ENCODE measurements around the gene SNX27.
"Not testable (repeated sequence)": the region's sequence is repeated elsewhere in the genome, so short reads cannot be mapped to it uniquely, and the experiment has no call there.

The SNX27 gene

GRCh38 chr1:151643085-151643484, 31.2 kb downstream of the SNX27 start:
- DNase-seq, result not testable (repeated sequence)

- no peak for DNase-seq
Measured at GRCh38 chr1:151644001-151644400, 32.2 kb downstream of the SNX27 start.

GRCh38 chr1:151653397-151653796, 41.5 kb downstream of the SNX27 start:
- DNase-seq, result no peak

- no peak for DNase-seq
Measured at GRCh38 chr1:151655371-151655770, 43.5 kb downstream of the SNX27 start.

- DNase-seq, result no peak
Measured at GRCh38 chr1:151661751-151662150, 49.9 kb downstream of the SNX27 start.

GRCh38 chr1:151668090-151668489, 56.2 kb downstream of the SNX27 start:
- no peak for DNase-seq

GRCh38 chr1:151670036-151670675, 58.3 kb downstream of the SNX27 start:
- DNase-seq, result not testable (repeated sequence)

- no peak for DNase-seq
Measured at GRCh38 chr1:151673407-151673806, 61.6 kb downstream of the SNX27 start.

- no peak for DNase-seq
Measured at GRCh38 chr1:151680391-151680790, 68.5 kb downstream of the SNX27 start.

- DNase-seq, result no peak
Measured at GRCh38 chr1:151680826-151681225, 69.0 kb downstream of the SNX27 start.

- no peak for DNase-seq
Measured at GRCh38 chr1:151681923-151682322, 70.1 kb downstream of the SNX27 start.

- not testable (repeated sequence) for DNase-seq
Measured at GRCh38 chr1:151682901-151683300, 71.1 kb downstream of the SNX27 start.

- DNase-seq, result no peak
Measured at GRCh38 chr1:151684128-151684527, 72.3 kb downstream of the SNX27 start.

- no peak for DNase-seq
Measured at GRCh38 chr1:151686561-151686960, 74.7 kb downstream of the SNX27 start.

GRCh38 chr1:151689494-151689893, 77.6 kb downstream of the SNX27 start:
- DNase-seq, result no peak

GRCh38 chr1:151692226-151692625, 80.4 kb downstream of the SNX27 start:
- no peak for DNase-seq

- peak; percentile 24 for DNase-seq
Measured at GRCh38 chr1:151693057-151693651, 81.3 kb downstream of the SNX27 start.

GRCh38 chr1:151701515-151701914, 89.7 kb downstream of the SNX27 start:
- no peak for DNase-seq

- no peak for DNase-seq
Measured at GRCh38 chr1:151702936-151703335, 91.1 kb downstream of the SNX27 start.

GRCh38 chr1:151703813-151704212, 92.0 kb downstream of the SNX27 start:
- DNase-seq, result no peak

GRCh38 chr1:151704246-151704645, 92.4 kb downstream of the SNX27 start:
- no peak for DNase-seq

GRCh38 chr1:151705146-151705545, 93.3 kb downstream of the SNX27 start:
- DNase-seq, result no peak

- DNase-seq, result no peak
Measured at GRCh38 chr1:151705753-151706463, 94.1 kb downstream of the SNX27 start.

Measured in NCI-H146 (cell line).